H9 (cell line): ENCODE results near the gene CCDC88C. TPM values are rescaled to one million over a fixed set of nuclear protein-coding genes. Genes with fewer than 3 reads are reported as not detected.

ENCODE experiments used
- DNase-seq: peaks from one replicate; pipeline ENCODE4 v3.0.0-alpha.2; 2017
- H2AFZ ChIP-seq: one replicate; pipeline ENCODE4 v1.6.1; 2013; ENCODE audit warnings: mild to moderate bottlenecking, low read length, control low read depth, moderate library complexity
- H2AK5ac ChIP-seq: 2 replicates; pipeline ENCODE4 v1.6.1; 2013; ENCODE audit warnings: low read length, control low read depth, mixed read lengths; ENCODE audit not compliant: insufficient read length
- H2BK120ac ChIP-seq: one replicate; pipeline ENCODE4 v1.6.1; 2013; ENCODE audit warnings: low read depth, mild to moderate bottlenecking, low read length, control low read depth, inconsistent platforms; ENCODE audit not compliant: poor library complexity, severe bottlenecking
- H2BK12ac ChIP-seq: 2 replicates; pipeline ENCODE4 v1.6.1; 2013; ENCODE audit warnings: low read length, control low read depth, mixed read lengths, low read depth; ENCODE audit not compliant: insufficient read length
- H2BK15ac ChIP-seq: 2 replicates; pipeline ENCODE4 v1.6.1; 2013; ENCODE audit warnings: low read depth, low read length, control low read depth
- H2BK20ac ChIP-seq: one replicate; pipeline ENCODE4 v1.6.1; 2013; ENCODE audit warnings: low read depth, mild to moderate bottlenecking, low read length, control low read depth, inconsistent platforms; ENCODE audit not compliant: poor library complexity, severe bottlenecking
- H2BK5ac ChIP-seq: 2 replicates; pipeline ENCODE4 v1.6.1; 2013; ENCODE audit warnings: low read length, control low read depth, mixed read lengths; ENCODE audit not compliant: insufficient read length
- H3K14ac ChIP-seq: 2 replicates; pipeline ENCODE4 v1.6.1; 2013; ENCODE audit warnings: low read length, control low read depth; ENCODE audit not compliant: insufficient read depth
- H3K18ac ChIP-seq: 2 replicates; pipeline ENCODE4 v1.6.1; 2013; ENCODE audit warnings: low read depth, mild to moderate bottlenecking, mixed read lengths, low read length, control low read depth; ENCODE audit not compliant: insufficient read length
- H3K23ac ChIP-seq: 2 replicates; pipeline ENCODE4 v1.6.1; 2013; ENCODE audit warnings: low read length, control low read depth, mixed read lengths, low read depth; ENCODE audit not compliant: insufficient read length
- H3K23me2 ChIP-seq: 2 replicates; pipeline ENCODE4 v1.6.1; 2013; ENCODE audit warnings: low read depth, mild to moderate bottlenecking, mixed read lengths, low read length, control low read depth; ENCODE audit not compliant: insufficient read length, poor library complexity, severe bottlenecking
- H3K27ac ChIP-seq: 2 replicates; pipeline ENCODE4 v1.5.1; 2013; ENCODE audit warnings: low read length, control low read depth, mixed read lengths, low read depth; ENCODE audit not compliant: insufficient read length
- H3K27me3 ChIP-seq: 2 replicates; pipeline ENCODE4 v1.6.1; 2013; ENCODE audit warnings: low read length, control low read depth, inconsistent platforms; ENCODE audit not compliant: insufficient read depth
- H3K4ac ChIP-seq: 2 replicates; pipeline ENCODE4 v1.6.1; 2013; ENCODE audit warnings: low read depth, mild to moderate bottlenecking, control low read depth, inconsistent platforms, low read length, moderate library complexity
- H3K4me1 ChIP-seq: 2 replicates; pipeline ENCODE4 v1.6.1; 2013; ENCODE audit warnings: low read length, control low read depth, inconsistent platforms; ENCODE audit not compliant: insufficient read depth
- H3K4me2 ChIP-seq: 2 replicates; pipeline ENCODE4 v1.6.1; 2013; ENCODE audit warnings: low read length, control low read depth, mixed read lengths; ENCODE audit not compliant: insufficient read length, insufficient read depth
- H3K56ac ChIP-seq: 2 replicates; pipeline ENCODE4 v1.6.1; 2013; ENCODE audit warnings: low read depth, mild to moderate bottlenecking, mixed read lengths, low read length, control low read depth; ENCODE audit not compliant: insufficient read length
- H3K79me1 ChIP-seq: 2 replicates; pipeline ENCODE4 v1.6.1; 2013; ENCODE audit warnings: low read depth, mild to moderate bottlenecking, moderate library complexity, low read length, control low read depth, inconsistent platforms; ENCODE audit not compliant: insufficient read depth, poor library complexity, severe bottlenecking
- H3K79me2 ChIP-seq: 2 replicates; pipeline ENCODE4 v1.6.1; 2013; ENCODE audit warnings: low read length, control low read depth, inconsistent platforms; ENCODE audit not compliant: insufficient read depth
- H3K9ac ChIP-seq: 2 replicates; pipeline ENCODE4 v1.6.1; 2013; ENCODE audit warnings: low read length, control low read depth, mixed read lengths; ENCODE audit not compliant: insufficient read length; ENCODE audit errors: extremely low read depth
- H3K9me3 ChIP-seq: one replicate; pipeline ENCODE4 v1.6.1; 2013; ENCODE audit warnings: low read depth, low read length, inconsistent platforms; ENCODE audit not compliant: control insufficient read depth
- H3T11ph ChIP-seq: one replicate; pipeline ENCODE4 v1.6.1; 2013; ENCODE audit warnings: mild to moderate bottlenecking, low read length, control low read depth, inconsistent platforms
- H4K20me1 ChIP-seq: one replicate; pipeline ENCODE4 v1.6.1; 2013; ENCODE audit not compliant: control insufficient read depth, insufficient read length, insufficient read depth
- H4K5ac ChIP-seq: 2 replicates; pipeline ENCODE4 v1.6.1; 2013; ENCODE audit warnings: low read depth, mild to moderate bottlenecking, mixed read lengths, low read length, control low read depth; ENCODE audit not compliant: insufficient read length
- H4K8ac ChIP-seq: replicated peaks from 2 replicates; pipeline ENCODE4 v1.6.1; 2013; ENCODE audit warnings: low read length, control low read depth, mixed read lengths, low read depth; ENCODE audit not compliant: insufficient read length
- H4K91ac ChIP-seq: 2 replicates; pipeline ENCODE4 v1.6.1; 2013; ENCODE audit warnings: low read depth, mild to moderate bottlenecking, moderate library complexity, mixed read lengths, low read length, control low read depth; ENCODE audit not compliant: insufficient read length
- H3K27ac Mint-ChIP-seq, 3 experiments: 2 replicates in 2 of 3; 3 replicates in 1 of 3; pipeline ENCODE4 v1.8.0; 2020 to 2021; ENCODE audit warnings: mixed read lengths in 3 of 3, mild to moderate bottlenecking in 1 of 3, moderate library complexity in 1 of 3
- H3K27me3 Mint-ChIP-seq: 2 replicates; pipeline ENCODE4 v1.8.0; 2021; ENCODE audit warnings: low read depth, mild to moderate bottlenecking, moderate library complexity, mixed read lengths
- H3K36me3 Mint-ChIP-seq, 3 experiments: 2 replicates in 2 of 3; 3 replicates in 1 of 3; pipeline ENCODE4 v1.8.0; 2020 to 2021; ENCODE audit warnings: low read depth in 3 of 3, mixed read lengths in 3 of 3; ENCODE audit not compliant: insufficient read depth in 1 of 3
- H3K4me1 Mint-ChIP-seq, 2 experiments: 2 replicates each; pipeline ENCODE4 v1.8.0; 2020; ENCODE audit warnings: mixed read lengths in 2 of 2
- H3K4me3 Mint-ChIP-seq, 2 experiments: 2 replicates in 1 of 2; 3 replicates in 1 of 2; pipeline ENCODE4 v1.8.0; 2020 to 2021; ENCODE audit warnings: mild to moderate bottlenecking in 2 of 2, mixed read lengths in 2 of 2, moderate library complexity in 1 of 2
- H3K9me3 Mint-ChIP-seq, 2 experiments: 2 replicates in 1 of 2; 3 replicates in 1 of 2; pipeline ENCODE4 v1.8.0; 2020; ENCODE audit warnings: mild to moderate bottlenecking in 2 of 2, mixed read lengths in 2 of 2, moderate library complexity in 1 of 2
- WGBS: extraction: QIAGEN DNeasy Blood & Tissue Kit; methylation state at CpG from one replicate; pipeline ENCODE4 v1.1.7; 2013; ENCODE audit warnings: missing lambda C conversion rate, low lambda C conversion rate, mixed read lengths; ENCODE audit not compliant: insufficient read length; ENCODE audit errors: extremely low coverage; 5-methylcytosine and 5-hydroxymethylcytosine counted together
- total RNA-seq: library from RNA; stranded (reverse); gene quantifications from 2 replicates; pipeline ENCODE4 v1.2.1, GENCODE V29; 2021
- TF ChIP-seq, protein P1 (sequence below): fragments of 200-600 bp; sonication (generic); conservative IDR thresholded peaks from 3 replicates; pipeline ENCODE4 v1.8.0; 2021; ENCODE audit warnings: antibody characterized with exemption, mild to moderate bottlenecking

The CCDC88C gene
- total RNA-seq, 1 experiment from 2014 or later, result 52.4 TPM

DNA sequence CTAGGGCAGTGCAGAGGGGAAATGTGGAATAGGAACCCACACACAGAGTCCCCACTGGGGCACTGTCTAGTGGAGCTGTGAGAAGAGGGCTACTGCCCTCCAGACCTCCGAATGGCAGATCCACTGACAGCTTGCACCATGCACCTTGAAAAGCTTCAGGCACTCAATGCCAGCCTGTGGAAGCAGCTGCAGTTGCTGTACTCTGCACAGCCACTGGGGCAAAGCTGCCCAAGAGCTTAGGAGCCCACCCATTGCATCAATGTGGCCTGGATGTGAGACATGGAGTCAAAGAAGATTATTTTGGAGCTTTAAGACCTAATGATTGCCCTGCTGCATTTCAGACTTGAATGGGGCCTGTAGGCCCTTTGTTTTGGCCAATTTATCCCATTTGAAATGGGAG lies 21.7 kb upstream of the CCDC88C start:
- Histone ChIP-seq H3K23me2 (no peaks in the 10 kb centered on the region), H3K4me2 (no peak overlapping the region), H3K9ac (no peak overlapping the region), H2BK120ac (no peak overlapping the region), H2BK20ac (no peak overlapping the region), H3K23ac (no peak overlapping the region), H3K18ac (no peak overlapping the region), H4K8ac (no peak overlapping the region), H2BK15ac (no peak overlapping the region), H3K9me3 (peaks cover 12% of the 10 kb centered on the region), H3K79me1 (no peaks in the 10 kb centered on the region), H3K79me2 (no peaks in the 10 kb centered on the region), H3T11ph (no peak overlapping the region), H3K4me1 (no peaks in the 10 kb centered on the region), H2AK5ac (no peak overlapping the region), H2AFZ (no peak overlapping the region), H4K5ac (no peak overlapping the region), H3K4ac (no peak overlapping the region), H3K14ac (no peak overlapping the region), H3K27me3 (no peaks in the 10 kb centered on the region), H3K56ac (no peak overlapping the region), H2BK5ac (no peak overlapping the region), H4K91ac (no peak overlapping the region), H4K20me1 (no peaks in the 10 kb centered on the region), H3K27ac (no peak overlapping the region), H2BK12ac (no peak overlapping the region)
- Mint-ChIP-seq H3K27ac (no peak overlapping the region), H3K9me3 (peaks cover 38 to 41% of the 10 kb centered on the region in 2 experiments), H3K36me3 (peaks cover 25 to 37% (median 26%) of the 10 kb centered on the region in 3 experiments), H3K27me3 (no peaks in the 10 kb centered on the region), H3K4me3 (no peak overlapping the region), H3K4me1 (peaks cover 0 to 9% of the 10 kb centered on the region in 2 experiments; a peak in 3 of 4 replicates)
- WGBS, result no CpG with 5 or more reads among the region's 1 CpG
- TF ChIP-seq, protein P1, sequence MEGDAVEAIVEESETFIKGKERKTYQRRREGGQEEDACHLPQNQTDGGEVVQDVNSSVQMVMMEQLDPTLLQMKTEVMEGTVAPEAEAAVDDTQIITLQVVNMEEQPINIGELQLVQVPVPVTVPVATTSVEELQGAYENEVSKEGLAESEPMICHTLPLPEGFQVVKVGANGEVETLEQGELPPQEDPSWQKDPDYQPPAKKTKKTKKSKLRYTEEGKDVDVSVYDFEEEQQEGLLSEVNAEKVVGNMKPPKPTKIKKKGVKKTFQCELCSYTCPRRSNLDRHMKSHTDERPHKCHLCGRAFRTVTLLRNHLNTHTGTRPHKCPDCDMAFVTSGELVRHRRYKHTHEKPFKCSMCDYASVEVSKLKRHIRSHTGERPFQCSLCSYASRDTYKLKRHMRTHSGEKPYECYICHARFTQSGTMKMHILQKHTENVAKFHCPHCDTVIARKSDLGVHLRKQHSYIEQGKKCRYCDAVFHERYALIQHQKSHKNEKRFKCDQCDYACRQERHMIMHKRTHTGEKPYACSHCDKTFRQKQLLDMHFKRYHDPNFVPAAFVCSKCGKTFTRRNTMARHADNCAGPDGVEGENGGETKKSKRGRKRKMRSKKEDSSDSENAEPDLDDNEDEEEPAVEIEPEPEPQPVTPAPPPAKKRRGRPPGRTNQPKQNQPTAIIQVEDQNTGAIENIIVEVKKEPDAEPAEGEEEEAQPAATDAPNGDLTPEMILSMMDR, result no peak
- no peak for DNase-seq
